Natural killer cell (primary cell): ENCODE results near the gene PARD3B. TPM values are rescaled to one million over a fixed set of nuclear protein-coding genes. Genes with fewer than 3 reads are reported as not detected.

ENCODE experiments used
- ATAC-seq, 3 donors: fragments of 150-1000 bp in 2 of 3; fragments of 200-7000 bp in 1 of 3; cut with Tn5 transposase; 1 replicate in 1 of 3; 2 replicates in 2 of 3; pipeline ENCODE4 v1.10.0; 2021; ENCODE audit warnings: mild to moderate bottlenecking in 2 of 3, moderate library complexity in 2 of 3
- DNase-seq, 2 donors: peaks; one replicate each; pipeline versions ENCODE4 v3.0.0 to v3.0.0-alpha.2; 2013 to 2021; ENCODE audit warnings: mixed read lengths in 1 of 2
- H3K27ac ChIP-seq: one replicate; pipeline ENCODE4 v1.5.1; 2013; ENCODE audit warnings: mild to moderate bottlenecking, low read length
- H3K27me3 ChIP-seq: one replicate; pipeline ENCODE4 v1.6.1; 2013; ENCODE audit warnings: low read length; ENCODE audit not compliant: control insufficient read depth, insufficient read depth
- H3K36me3 ChIP-seq: one replicate; pipeline ENCODE4 v1.6.1; 2013; ENCODE audit warnings: low read length; ENCODE audit not compliant: control insufficient read depth, insufficient read depth
- H3K4me1 ChIP-seq: one replicate; pipeline ENCODE4 v1.6.1; 2013; ENCODE audit warnings: low read length; ENCODE audit not compliant: control insufficient read depth, insufficient read depth
- H3K4me3 ChIP-seq: one replicate; pipeline ENCODE4 v1.5.1; 2013; ENCODE audit warnings: low read length
- H3K9me3 ChIP-seq: one replicate; pipeline ENCODE4 v1.6.1; 2013; ENCODE audit warnings: low read length; ENCODE audit not compliant: control insufficient read depth, insufficient read depth
- H3K27ac Mint-ChIP-seq, 2 donors: one replicate each; pipeline ENCODE4 v1.8.0; 2022; ENCODE audit warnings: mild to moderate bottlenecking in 2 of 2, mixed read lengths in 2 of 2, moderate library complexity in 1 of 2
- H3K27me3 Mint-ChIP-seq, 2 donors: one replicate each; pipeline ENCODE4 v1.8.0; 2022; ENCODE audit warnings: low read depth in 2 of 2, mixed read lengths in 2 of 2
- H3K36me3 Mint-ChIP-seq: one replicate; pipeline ENCODE4 v1.8.0; 2022; ENCODE audit warnings: mixed read lengths
- H3K4me1 Mint-ChIP-seq, 2 donors: one replicate each; pipeline ENCODE4 v1.8.0; 2022; ENCODE audit warnings: mixed read lengths in 2 of 2
- H3K4me3 Mint-ChIP-seq: one replicate; pipeline ENCODE4 v1.8.0; 2022; ENCODE audit warnings: mild to moderate bottlenecking, moderate library complexity, mixed read lengths
- H3K9me3 Mint-ChIP-seq, 2 donors: one replicate each; pipeline ENCODE4 v1.8.0; 2022; ENCODE audit warnings: mixed read lengths in 2 of 2
- CTCF ChIP-seq: fragments of 200-600 bp; IDR thresholded peaks from one replicate; pipeline ENCODE4 v1.8.0; 2022; ENCODE audit warnings: antibody characterized with exemption
- WGBS: methylation state at CpG from one replicate; pipeline ENCODE4 v1.1.7; 2013; ENCODE audit warnings: missing lambda C conversion rate; ENCODE audit not compliant: insufficient coverage; 5-methylcytosine and 5-hydroxymethylcytosine counted together
- intact Hi-C: fragments of 100-400 bp; cut with micrococcal nuclease; formaldehyde crosslinking; loops from one replicate; pipeline ENCODE4 v1.14.2; 2022
- total RNA-seq, 4 donors: library from RNA; stranded (reverse); fragments of 120-200 nt in 1 of 4; gene quantifications; one replicate each; pipeline versions ENCODE4 v1.2.3 to v1.2.4, GENCODE V29; 2013 to 2022

Gene PARD3B
- total RNA-seq, 3 donors from 2014 or later (not counting 1 experiment from before 2014, with no cell fraction given) = 0.13 to 0.45 TPM; not detected in 1

DNA sequence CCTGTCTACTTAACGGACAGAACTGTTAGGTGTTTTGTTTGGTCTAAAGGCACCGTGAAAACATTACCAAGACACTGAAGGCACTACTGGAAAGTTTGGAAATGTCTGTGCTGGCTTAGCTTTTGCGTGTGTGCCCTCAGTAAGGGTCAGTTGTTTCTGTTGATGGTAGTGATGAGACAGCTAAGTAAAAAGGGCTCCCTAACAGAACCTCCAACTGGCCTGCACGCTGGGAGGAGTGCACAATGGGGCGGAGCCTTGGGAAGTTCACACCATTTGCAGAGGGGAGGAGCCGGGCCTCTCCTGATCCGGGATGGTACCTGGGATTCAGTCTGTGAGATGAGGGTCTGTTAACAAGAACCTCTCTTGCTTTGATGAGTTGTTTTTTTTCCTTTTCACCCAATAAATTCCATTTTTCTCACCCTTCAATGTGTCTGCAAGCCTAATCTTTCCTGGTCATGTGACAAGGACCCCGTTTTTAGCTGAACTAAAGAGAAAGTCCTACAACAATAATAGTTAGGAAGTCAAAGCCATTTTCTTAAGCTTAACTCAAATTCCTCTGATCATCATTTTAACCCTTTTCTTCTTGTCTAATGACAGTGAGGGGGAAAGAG, 368.7 kb downstream of the PARD3B start:
- DNase-seq (no peak), ATAC-seq (no peak)
- Histone ChIP-seq H3K36me3 (no peaks in the 10 kb centered on the region), H3K4me1 (no peaks in the 10 kb centered on the region), H3K9me3 (no peaks in the 10 kb centered on the region), H3K27ac (no peak overlapping the region), H3K4me3 (no peak overlapping the region), H3K27me3 (no peaks in the 10 kb centered on the region)
- H3K36me3 Mint-ChIP-seq = no peaks in the 10 kb centered on the region
- TF ChIP-seq CTCF = no peak
- H3K27ac Mint-ChIP-seq = no peak overlapping the region
- no peaks in the 10 kb centered on the region for H3K4me1 Mint-ChIP-seq
- WGBS = 90% methylated on average over 8 of the region's 8 CpGs
- no peaks in the 10 kb centered on the region for H3K9me3 Mint-ChIP-seq
- intact Hi-C loops = no loop called here
- H3K4me3 Mint-ChIP-seq = no peak overlapping the region
- peaks cover 0 to 6% of the 10 kb centered on the region in 2 donors for H3K27me3 Mint-ChIP-seq

- no peak overlapping the region for H3K4me3 ChIP-seq
- ATAC-seq = no peak
- H3K27me3 Mint-ChIP-seq = peaks cover 0 to 6% of the 10 kb centered on the region in 2 donors
- H3K4me1 Mint-ChIP-seq = no peaks in the 10 kb centered on the region
- WGBS = 90% methylated on average over 8 of the region's 9 CpGs
- intact Hi-C loops = no loop called here
- no peaks in the 10 kb centered on the region for H3K36me3 Mint-ChIP-seq
- H3K27ac ChIP-seq = no peak overlapping the region
- DNase-seq = no peak
- no peak for TF ChIP-seq CTCF
- H3K4me3 Mint-ChIP-seq = no peak overlapping the region
- H3K4me1 ChIP-seq = no peaks in the 10 kb centered on the region
- no peaks in the 10 kb centered on the region for H3K9me3 ChIP-seq
- H3K9me3 Mint-ChIP-seq = no peaks in the 10 kb centered on the region
- H3K27ac Mint-ChIP-seq = no peak overlapping the region
- no peaks in the 10 kb centered on the region for H3K27me3 ChIP-seq
- H3K36me3 ChIP-seq = no peaks in the 10 kb centered on the region
Observed at GRCh38 chr2:204914708-204915107, 369.4 kb downstream of the PARD3B start.

DNA sequence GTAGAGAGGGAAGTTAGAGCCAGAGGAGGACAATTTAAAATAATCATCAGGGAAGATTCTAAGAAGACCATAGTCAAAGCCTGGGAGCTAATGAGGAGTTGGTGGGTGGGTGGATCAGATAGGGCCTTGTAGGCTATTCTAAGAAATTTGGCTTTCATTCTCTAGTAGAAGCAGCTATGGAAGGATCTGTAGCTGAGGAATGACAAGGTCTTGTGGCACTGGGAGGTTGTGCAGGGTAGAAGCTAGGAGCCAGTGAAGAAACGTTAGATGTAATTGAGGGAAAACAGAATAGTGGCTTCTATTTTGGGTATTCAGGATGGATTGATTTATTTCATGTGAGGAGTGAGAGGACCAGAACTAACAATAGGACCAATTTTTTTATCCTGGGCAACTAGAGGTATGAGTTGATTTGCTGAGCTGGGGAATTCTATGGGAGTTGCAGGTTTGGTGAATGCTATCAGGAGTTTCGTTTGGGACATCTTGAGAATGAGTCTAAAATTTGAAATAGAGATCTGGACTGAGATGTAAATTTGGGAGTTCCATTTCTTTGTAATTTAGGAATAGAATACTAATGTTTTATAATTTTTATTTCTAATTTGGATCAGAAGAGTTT, 371.9 kb downstream of the PARD3B start:
- no peaks in the 10 kb centered on the region for H3K36me3 Mint-ChIP-seq
- 76% methylated on average over 2 of the region's 2 CpGs for WGBS
- intact Hi-C loops = no loop called here
- DNase-seq (no peak), ATAC-seq (no peak)
- no peaks in the 10 kb centered on the region for H3K9me3 ChIP-seq
- no peaks in the 10 kb centered on the region for H3K36me3 ChIP-seq
- no peak overlapping the region for H3K27ac Mint-ChIP-seq
- no peak overlapping the region for H3K4me3 Mint-ChIP-seq
- no peak overlapping the region for H3K4me3 ChIP-seq
- H3K27me3 Mint-ChIP-seq = peaks cover 0 to 3% of the 10 kb centered on the region in 2 donors
- H3K9me3 Mint-ChIP-seq = no peaks in the 10 kb centered on the region
- H3K4me1 ChIP-seq = no peaks in the 10 kb centered on the region
- no peak overlapping the region for H3K27ac ChIP-seq
- H3K27me3 ChIP-seq = no peaks in the 10 kb centered on the region
- H3K4me1 Mint-ChIP-seq = no peaks in the 10 kb centered on the region
- TF ChIP-seq CTCF = no peak

GRCh38 chr2:204920776-204921175, 375.5 kb downstream of the PARD3B start:
- TF ChIP-seq CTCF = no peak
- H3K27ac Mint-ChIP-seq = no peak overlapping the region
- H3K36me3 Mint-ChIP-seq = no peaks in the 10 kb centered on the region
- Histone ChIP-seq H3K36me3 (no peaks in the 10 kb centered on the region), H3K27ac (no peak overlapping the region), H3K4me3 (no peak overlapping the region), H3K27me3 (no peaks in the 10 kb centered on the region), H3K4me1 (no peaks in the 10 kb centered on the region), H3K9me3 (no peaks in the 10 kb centered on the region)
- H3K9me3 Mint-ChIP-seq = no peaks in the 10 kb centered on the region
- no peaks in the 10 kb centered on the region for H3K4me1 Mint-ChIP-seq
- WGBS = 89% methylated on average over 2 of the region's 2 CpGs
- ATAC-seq = no peak
- H3K27me3 Mint-ChIP-seq = no peaks in the 10 kb centered on the region
- no peak overlapping the region for H3K4me3 Mint-ChIP-seq
- intact Hi-C loops = no loop called here
- DNase-seq = no peak
